GM12878 (cell line): ENCODE results near the gene STPG3. TPM values are rescaled to one million over a fixed set of nuclear protein-coding genes. Genes with fewer than 3 reads are reported as not detected.

Experiments used
- BACH1 ChIP-seq: fragments of 450-650 bp; IDR thresholded peaks from 2 replicates; pipeline ENCODE4 v1.6.1; 2017; ENCODE audit warnings: mild to moderate bottlenecking, borderline replicate concordance
- BCLAF1 ChIP-seq: fragments of 450-650 bp; IDR thresholded peaks from 2 replicates; pipeline ENCODE4 v1.6.1; 2017; ENCODE audit warnings: antibody characterized with exemption, mild to moderate bottlenecking, moderate library complexity
- BRCA1 ChIP-seq: IDR thresholded peaks from 2 replicates; pipeline ENCODE4 v1.6.1; 2011; ENCODE audit warnings: low read depth, low read length, improper control_type of control experiment
- CBFB ChIP-seq: IDR thresholded peaks from 2 replicates; pipeline ENCODE4 v1.6.1; 2016; ENCODE audit warnings: antibody characterized with exemption, low read depth
- CHD2 ChIP-seq: IDR thresholded peaks from 2 replicates; pipeline ENCODE4 v1.6.1; 2011; ENCODE audit warnings: low read depth, low read length, improper control_type of control experiment, borderline replicate concordance
- EZH2 ChIP-seq: IDR thresholded peaks from 2 replicates; pipeline ENCODE4 v1.6.1; 2012; ENCODE audit warnings: low read depth, mild to moderate bottlenecking, control low read depth, inconsistent platforms, low read length, borderline replicate concordance; ENCODE audit not compliant: control insufficient read depth
- GATAD2B ChIP-seq: fragments of 450-650 bp; conservative IDR thresholded peaks from 2 replicates; pipeline ENCODE4 v1.6.1; 2017; ENCODE audit warnings: low read depth, mild to moderate bottlenecking, moderate library complexity
- HDAC2 ChIP-seq: fragments of 200-600 bp; sonication (generic); IDR thresholded peaks from 2 replicates; pipeline ENCODE4 v1.6.1; 2017
- IKZF2 ChIP-seq, 2 experiments: fragments of 450-650 bp; IDR thresholded peaks; 2 replicates each; pipeline ENCODE4 v1.6.1; 2017; ENCODE audit warnings: mild to moderate bottlenecking in 2 of 2, moderate library complexity in 2 of 2
- IRF4 ChIP-seq: IDR thresholded peaks from 2 replicates; pipeline ENCODE4 v1.6.1; 2011; ENCODE audit warnings: low read depth, low read length
- KAT2A ChIP-seq: conservative IDR thresholded peaks from 2 replicates; pipeline ENCODE4 v1.6.1; 2011; ENCODE audit warnings: low read depth, low read length; ENCODE audit not compliant: control insufficient read depth
- KLF5 ChIP-seq: fragments of 450-650 bp; IDR thresholded peaks from 2 replicates; pipeline ENCODE4 v1.6.1; 2014; ENCODE audit warnings: mild to moderate bottlenecking; ENCODE audit not compliant: partially characterized antibody
- MTA2 ChIP-seq: fragments of 450-650 bp; IDR thresholded peaks from 2 replicates; pipeline ENCODE4 v1.6.1; 2016; ENCODE audit warnings: low read depth, mild to moderate bottlenecking, moderate library complexity
- NFXL1 ChIP-seq: fragments of 450-650 bp; IDR thresholded peaks from 2 replicates; pipeline ENCODE4 v1.6.1; 2017; ENCODE audit warnings: antibody characterized with exemption, mild to moderate bottlenecking, borderline replicate concordance
- PML ChIP-seq: IDR thresholded peaks from 2 replicates; pipeline ENCODE4 v1.6.1; 2012; ENCODE audit warnings: low read length, inconsistent platforms
- POLR2A ChIP-seq: IDR thresholded peaks from 2 replicates; pipeline ENCODE4 v1.6.1; 2011; ENCODE audit warnings: low read depth, mild to moderate bottlenecking, low read length
- POU2F2 ChIP-seq: IDR thresholded peaks from 3 replicates; pipeline ENCODE4 v1.6.1; 2011; ENCODE audit warnings: low read depth, mild to moderate bottlenecking, low read length, borderline replicate concordance
- RAD21 ChIP-seq: IDR thresholded peaks from 2 replicates; pipeline ENCODE4 v1.6.1; 2011; ENCODE audit warnings: mild to moderate bottlenecking, low read depth, low read length, moderate library complexity; ENCODE audit not compliant: insufficient read depth
- RB1 ChIP-seq: fragments of 450-650 bp; formaldehyde crosslinking; IDR thresholded peaks from 2 replicates; pipeline ENCODE4 v1.6.1; 2017; ENCODE audit warnings: mild to moderate bottlenecking, borderline replicate concordance
- RELB ChIP-seq: fragments of 450-650 bp; IDR thresholded peaks from 2 replicates; pipeline ENCODE4 v1.6.1; 2017; ENCODE audit warnings: low read depth, mild to moderate bottlenecking, moderate library complexity
- SUPT20H ChIP-seq: IDR thresholded peaks from 2 replicates; pipeline ENCODE4 v1.6.1; 2011; ENCODE audit warnings: low read depth, mild to moderate bottlenecking, low read length, moderate library complexity, borderline replicate concordance; ENCODE audit not compliant: control insufficient read depth
- WRNIP1 ChIP-seq: IDR thresholded peaks from 2 replicates; pipeline ENCODE4 v1.6.1; 2011; ENCODE audit warnings: low read depth, low read length, improper control_type of control experiment, borderline replicate concordance
- YBX1 ChIP-seq: fragments of 450-650 bp; IDR thresholded peaks from 2 replicates; pipeline ENCODE4 v1.6.1; 2016; ENCODE audit warnings: antibody characterized with exemption
- YY1 ChIP-seq: IDR thresholded peaks from 2 replicates; pipeline ENCODE4 v1.6.1; 2011; ENCODE audit warnings: low read depth, mild to moderate bottlenecking, low read length
- ZNF217 ChIP-seq: fragments of 450-650 bp; IDR thresholded peaks from 2 replicates; pipeline ENCODE4 v1.6.1; 2017; ENCODE audit warnings: antibody characterized with exemption, mild to moderate bottlenecking
- ZNF622 ChIP-seq: fragments of 450-650 bp; IDR thresholded peaks from 2 replicates; pipeline ENCODE4 v1.6.1; 2017; ENCODE audit warnings: mild to moderate bottlenecking, inconsistent platforms
- ZSCAN29 ChIP-seq: fragments of 450-650 bp; IDR thresholded peaks from 2 replicates; pipeline ENCODE4 v1.6.1; 2017; ENCODE audit warnings: mild to moderate bottlenecking, moderate library complexity
- polyA plus RNA-seq, 11 experiments: library from polyadenylated mRNA; depleted of rRNA in 4 of 11; unstranded in 6 of 11; stranded (reverse) in 5 of 11; fragments of >200 nt; fragmentation: Nextera tagmentation in 4 of 11; fragmentation: Illumina TruSeq in 1 of 11; extraction: Ambion mirVana in 4 of 11; extraction: Trizol in 1 of 11; gene quantifications; 1 replicate in 1 of 11; 2 replicates in 10 of 11; pipeline versions ENCODE4 v1.2.1 to v1.2.3, GENCODE V29; 2011 to 2016; ENCODE audit warnings: inconsistent platforms in 2 of 11, missing spikeins in 2 of 11, low read depth in 1 of 11
- total RNA-seq, 4 experiments: library from RNA; depleted of rRNA in 3 of 4; stranded (reverse); fragments of >200 nt in 3 of 4; fragmentation: Illumina TruSeq in 1 of 4; extraction: Trizol in 1 of 4; gene quantifications; 2 replicates each; pipeline versions ENCODE4 v1.2.1 to v1.2.3, GENCODE V29; 2013 to 2021
- TF ChIP-seq, protein P1 (sequence below): fragments of 450-650 bp; conservative IDR thresholded peaks from 2 replicates; pipeline ENCODE4 v1.6.1; 2017; ENCODE audit warnings: mild to moderate bottlenecking, moderate library complexity

The STPG3 gene
- total and polyA plus RNA-seq, 10 of the 15 experiments (the other 5 are each of a cell fraction or from before 2014, with no cell fraction given) = not detected

DNA sequence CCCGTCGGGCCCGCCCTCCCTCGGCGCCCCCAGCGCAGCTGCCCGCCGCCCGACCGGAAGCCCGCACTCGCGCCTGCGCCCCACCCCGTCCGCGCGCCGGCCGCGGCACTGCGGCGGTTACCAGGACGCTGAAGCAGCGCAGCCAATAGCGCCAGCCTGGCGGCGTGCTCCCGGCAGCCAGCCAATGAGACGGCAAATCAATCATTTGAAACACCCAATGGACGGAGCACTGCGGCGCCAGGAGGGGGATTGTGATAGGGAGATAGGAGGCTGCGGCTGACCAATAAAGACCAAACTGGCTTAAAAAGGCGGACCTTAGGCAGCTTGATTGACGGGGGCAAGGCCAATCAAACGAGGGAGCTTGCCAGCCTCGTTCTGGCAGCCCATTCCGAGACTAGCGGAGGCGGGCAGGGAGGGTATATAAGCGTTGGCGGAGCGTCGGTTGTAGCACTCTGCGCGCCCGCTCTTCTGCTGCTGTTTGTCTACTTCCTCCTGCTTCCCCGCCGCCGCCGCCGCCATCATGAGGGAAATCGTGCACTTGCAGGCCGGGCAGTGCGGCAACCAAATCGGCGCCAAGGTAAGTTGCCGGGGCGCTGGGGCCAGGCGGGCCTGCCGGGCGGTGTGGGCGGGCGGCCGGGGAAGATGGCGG lies 10.1 kb upstream of the STPG3 start, which contains the start of gene TUBB4B (continued):
- TF ChIP-seq, protein P1, sequence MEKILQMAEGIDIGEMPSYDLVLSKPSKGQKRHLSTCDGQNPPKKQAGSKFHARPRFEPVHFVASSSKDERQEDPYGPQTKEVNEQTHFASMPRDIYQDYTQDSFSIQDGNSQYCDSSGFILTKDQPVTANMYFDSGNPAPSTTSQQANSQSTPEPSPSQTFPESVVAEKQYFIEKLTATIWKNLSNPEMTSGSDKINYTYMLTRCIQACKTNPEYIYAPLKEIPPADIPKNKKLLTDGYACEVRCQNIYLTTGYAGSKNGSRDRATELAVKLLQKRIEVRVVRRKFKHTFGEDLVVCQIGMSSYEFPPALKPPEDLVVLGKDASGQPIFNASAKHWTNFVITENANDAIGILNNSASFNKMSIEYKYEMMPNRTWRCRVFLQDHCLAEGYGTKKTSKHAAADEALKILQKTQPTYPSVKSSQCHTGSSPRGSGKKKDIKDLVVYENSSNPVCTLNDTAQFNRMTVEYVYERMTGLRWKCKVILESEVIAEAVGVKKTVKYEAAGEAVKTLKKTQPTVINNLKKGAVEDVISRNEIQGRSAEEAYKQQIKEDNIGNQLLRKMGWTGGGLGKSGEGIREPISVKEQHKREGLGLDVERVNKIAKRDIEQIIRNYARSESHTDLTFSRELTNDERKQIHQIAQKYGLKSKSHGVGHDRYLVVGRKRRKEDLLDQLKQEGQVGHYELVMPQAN = peak; percentile 96
- TF ChIP-seq SUPT20H (no peak), IKZF2 (IDR thresholded peaks at IDR 0.05) (no peak), KLF5 (peak; percentile 91), YBX1 (no peak), RELB (no peak), ZSCAN29 (peak; percentile 59; the same call in 1 of the 2 replicates), NFXL1 (peak; percentile 48; the same call in 1 of the 2 replicates), BACH1 (peak; percentile 97), BRCA1 (no peak), YY1 (peak; percentile 95), HDAC2 (no peak), GATAD2B (peak; percentile 43; the same call in 1 of the 2 replicates), POLR2A (no peak), KAT2A (no peak), POU2F2 (peak; percentile 97), ZNF217 (no peak), PML (no peak), CBFB (peak; percentile 98), RAD21 (no peak), CHD2 (peak; percentile 98), MTA2 (no peak), RB1 (peak; percentile 93; the same call in 1 of the 2 replicates), EZH2 (no peak), WRNIP1 (no peak), BCLAF1 (0 out of 2 replicates have a peak, but pooled peaks have one; percentile 63), IRF4 (no peak), ZNF622 (no peak)
